ENCODE measurements around the gene FGF8. TPM values are rescaled to one million over a fixed set of nuclear protein-coding genes. Genes with fewer than 3 reads are reported as not detected.
"Not testable (repeated sequence)": the region's sequence is repeated elsewhere in the genome, so short reads cannot be mapped to it uniquely, and the experiment has no call there.

Gene FGF8
- total RNA-seq, 2 donors from 2014 or later: 0.43 to 0.49 TPM

GRCh38 chr10:101797403-101798059, 21.6 kb upstream of the FGF8 start:
- ATAC-seq (replicated peaks in 1 of 2) (no peak), DNase-seq (no peak)
- H3K27me3 Mint-ChIP-seq (ENCODE audit: low read depth): no peaks in the 10 kb centered on the region
- peaks cover 23% of the 10 kb centered on the region for H3K4me1 Mint-ChIP-seq (ENCODE audit: low read depth)
- H3K9me3 Mint-ChIP-seq: no peaks in the 10 kb centered on the region
- no peak overlapping the region for H3K4me3 Mint-ChIP-seq
- H3K27ac Mint-ChIP-seq: peak overlapping the region; percentile 50
- H3K36me3 Mint-ChIP-seq (ENCODE audit: insufficient read depth in 2 of 2): peaks cover 22 to 60% of the 10 kb centered on the region in 2 donors

DNA sequence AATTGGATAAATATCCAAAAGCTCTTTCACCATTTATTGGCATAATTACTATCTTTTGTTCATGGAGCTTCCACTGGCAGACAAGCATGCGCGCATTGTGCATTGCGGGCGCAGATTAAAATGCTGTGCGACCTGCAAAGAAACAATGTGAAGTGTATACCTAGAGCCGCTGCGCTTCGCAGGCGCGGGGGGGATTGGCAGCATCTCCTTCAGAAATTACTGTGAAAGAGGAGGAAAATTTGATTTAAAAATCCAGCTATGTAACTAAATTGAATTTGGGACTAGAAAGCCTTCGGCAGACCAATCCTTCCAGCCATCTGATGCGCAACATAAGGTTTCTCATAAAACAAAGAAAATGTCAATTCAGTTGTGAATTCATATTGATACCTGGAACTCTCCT, 17.6 kb upstream of the FGF8 start:
- peaks cover 9 to 35% of the 10 kb centered on the region in 2 donors for H3K36me3 Mint-ChIP-seq (ENCODE audit: insufficient read depth in 2 of 2)
- H3K4me3 Mint-ChIP-seq: no peak overlapping the region
- no peak overlapping the region for H3K27ac Mint-ChIP-seq
- peaks cover 7% of the 10 kb centered on the region for H3K4me1 Mint-ChIP-seq (ENCODE audit: low read depth)
- no peaks in the 10 kb centered on the region for H3K27me3 Mint-ChIP-seq (ENCODE audit: low read depth)
- ATAC-seq (replicated peaks in 1 of 2) (no peak), DNase-seq (no peak)
- no peaks in the 10 kb centered on the region for H3K9me3 Mint-ChIP-seq

DNA sequence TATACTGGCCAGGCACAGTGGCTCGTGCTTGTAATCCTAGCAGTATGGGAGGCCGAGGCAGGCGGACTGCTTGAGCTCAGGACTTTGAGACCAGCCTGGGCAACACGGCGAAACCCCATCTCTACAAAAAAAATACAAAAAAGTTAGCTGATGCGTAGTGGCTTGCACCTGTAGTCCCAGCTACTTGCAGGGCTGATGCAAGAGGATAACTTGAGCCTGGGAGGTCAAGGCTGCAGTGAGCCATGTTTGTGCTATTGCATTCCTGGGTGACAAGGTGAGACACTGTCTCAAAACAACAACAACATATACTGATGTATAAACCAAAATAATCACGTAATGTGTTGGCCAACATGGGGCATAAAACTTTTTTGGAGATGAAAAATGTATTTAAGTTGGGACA, 13.8 kb upstream of the FGF8 start:
- H3K36me3 Mint-ChIP-seq (ENCODE audit: insufficient read depth in 2 of 2): peaks cover 5 to 26% of the 10 kb centered on the region in 2 donors

GRCh38 chr10:101789231-101789630, 13.3 kb upstream of the FGF8 start:
- not testable (repeated sequence) for DNase-seq; H3K27ac Mint-ChIP-seq; ATAC-seq (replicated peaks in 1 of 2); H3K9me3 Mint-ChIP-seq; H3K4me3 Mint-ChIP-seq; H3K27me3 Mint-ChIP-seq (ENCODE audit: low read depth); H3K4me1 Mint-ChIP-seq (ENCODE audit: low read depth)
- H3K36me3 Mint-ChIP-seq (ENCODE audit: insufficient read depth in 2 of 2): peaks cover 5 to 22% of the 10 kb centered on the region in 2 donors

More for the DNA sequence above, 13.8 kb upstream of the FGF8 start:
- Mint-ChIP-seq H3K4me3 (no peak overlapping the region), H3K27ac (no peak overlapping the region), H3K27me3 (ENCODE audit: low read depth) (no peaks in the 10 kb centered on the region), H3K4me1 (ENCODE audit: low read depth) (peaks cover 5% of the 10 kb centered on the region), H3K9me3 (no peaks in the 10 kb centered on the region)
- ATAC-seq (replicated peaks in 1 of 2): no peak
- DNase-seq: no peak

GRCh38 chr10:101785801-101786200, 9.9 kb upstream of the FGF8 start:
- H3K4me3 Mint-ChIP-seq: no peak overlapping the region
- no peak for DNase-seq
- peak overlapping the region; percentile 14 for H3K27ac Mint-ChIP-seq
- peaks cover 0 to 12% of the 10 kb centered on the region in 2 donors for H3K36me3 Mint-ChIP-seq (ENCODE audit: insufficient read depth in 2 of 2)
- H3K9me3 Mint-ChIP-seq: no peaks in the 10 kb centered on the region
- no peak for ATAC-seq (replicated peaks in 1 of 2)
- no peaks in the 10 kb centered on the region for H3K27me3 Mint-ChIP-seq (ENCODE audit: low read depth)
- H3K4me1 Mint-ChIP-seq (ENCODE audit: low read depth): peaks cover 43% of the 10 kb centered on the region

DNA sequence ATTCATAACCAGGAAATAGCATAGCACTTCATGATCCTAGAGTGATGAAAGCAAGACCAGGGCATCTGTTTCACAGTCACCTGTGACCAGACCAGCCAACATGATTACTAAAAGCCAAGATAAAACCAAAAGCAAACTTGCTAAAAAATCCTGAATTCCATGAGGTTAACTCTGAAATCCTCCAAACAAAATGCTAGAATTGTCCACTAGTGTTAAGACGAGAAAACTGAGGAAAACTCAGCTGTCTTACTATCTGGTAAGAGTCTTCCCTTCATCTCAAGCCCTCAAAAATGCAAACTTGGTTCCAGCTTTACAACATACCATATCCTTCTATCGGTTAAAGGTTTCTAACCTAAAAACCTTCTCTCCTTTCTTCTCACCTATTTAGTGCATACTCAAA, 8.6 kb upstream of the FGF8 start:
- peaks cover 0 to 12% of the 10 kb centered on the region in 2 donors for H3K36me3 Mint-ChIP-seq (ENCODE audit: insufficient read depth in 2 of 2)

DNA sequence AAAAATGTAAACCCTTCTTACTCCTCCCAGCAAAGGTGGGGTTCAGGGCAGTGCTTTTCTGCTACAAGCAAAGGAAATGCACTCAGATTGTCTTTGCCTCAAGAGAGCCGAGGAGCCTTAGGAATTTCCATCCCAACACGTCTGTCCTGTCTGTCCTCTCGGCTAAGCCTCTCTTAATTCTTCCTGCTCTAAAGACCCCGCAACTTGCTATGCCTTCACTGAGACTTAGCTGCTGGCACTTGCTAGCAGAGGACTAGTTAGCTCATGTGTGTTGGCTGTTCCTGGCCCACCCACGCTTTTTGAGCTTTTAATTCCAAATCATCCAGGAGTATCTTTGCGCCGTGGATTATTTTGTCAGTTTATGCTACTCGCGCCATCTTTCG, 7.8 kb upstream of the FGF8 start:
- DNase-seq (no peak), ATAC-seq (replicated peaks in 1 of 2) (no peak)
- Mint-ChIP-seq H3K36me3 (ENCODE audit: insufficient read depth in 2 of 2) (peaks cover 4 to 12% of the 10 kb centered on the region in 2 donors), H3K4me3 (peak overlapping the region; percentile 99 to 100), H3K4me1 (ENCODE audit: low read depth) (peaks cover 61% of the 10 kb centered on the region), H3K9me3 (no peaks in the 10 kb centered on the region), H3K27ac (peak overlapping the region; percentile 99), H3K27me3 (ENCODE audit: low read depth) (peaks cover 6% of the 10 kb centered on the region)

More for the DNA sequence above, 8.6 kb upstream of the FGF8 start:
- no peak for ATAC-seq (replicated peaks in 1 of 2)
- no peaks in the 10 kb centered on the region for H3K27me3 Mint-ChIP-seq (ENCODE audit: low read depth)
- peaks cover 54% of the 10 kb centered on the region for H3K4me1 Mint-ChIP-seq (ENCODE audit: low read depth)
- peak overlapping the region; percentile 99 to 100 for H3K4me3 Mint-ChIP-seq
- peak overlapping the region; percentile 99 for H3K27ac Mint-ChIP-seq
- no peak for DNase-seq
- no peaks in the 10 kb centered on the region for H3K9me3 Mint-ChIP-seq

GRCh38 chr10:101782811-101783735, 7.2 kb upstream of the FGF8 start, which contains the start of gene NPM3:
TSS of gene NPM3 (minus strand) at chr10:101783446. CDS start at chr10:101783390, 56 bp downstream.
- Mint-ChIP-seq H3K27me3 (ENCODE audit: low read depth) (peaks cover 12% of the 10 kb centered on the region), H3K36me3 (ENCODE audit: insufficient read depth in 2 of 2) (peaks cover 4 to 12% of the 10 kb centered on the region in 2 donors), H3K27ac (peak within 1 kb of the TSS; percentile 99), H3K4me3 (peak within 1 kb of the TSS; percentile 99 to 100), H3K4me1 (ENCODE audit: low read depth) (peaks cover 63% of the 10 kb centered on the region), H3K9me3 (no peaks in the 10 kb centered on the region)
- ATAC-seq (replicated peaks in 1 of 2) (peak; percentile 82 to 83), DNase-seq (peak; percentile 91 to 93)

DNA sequence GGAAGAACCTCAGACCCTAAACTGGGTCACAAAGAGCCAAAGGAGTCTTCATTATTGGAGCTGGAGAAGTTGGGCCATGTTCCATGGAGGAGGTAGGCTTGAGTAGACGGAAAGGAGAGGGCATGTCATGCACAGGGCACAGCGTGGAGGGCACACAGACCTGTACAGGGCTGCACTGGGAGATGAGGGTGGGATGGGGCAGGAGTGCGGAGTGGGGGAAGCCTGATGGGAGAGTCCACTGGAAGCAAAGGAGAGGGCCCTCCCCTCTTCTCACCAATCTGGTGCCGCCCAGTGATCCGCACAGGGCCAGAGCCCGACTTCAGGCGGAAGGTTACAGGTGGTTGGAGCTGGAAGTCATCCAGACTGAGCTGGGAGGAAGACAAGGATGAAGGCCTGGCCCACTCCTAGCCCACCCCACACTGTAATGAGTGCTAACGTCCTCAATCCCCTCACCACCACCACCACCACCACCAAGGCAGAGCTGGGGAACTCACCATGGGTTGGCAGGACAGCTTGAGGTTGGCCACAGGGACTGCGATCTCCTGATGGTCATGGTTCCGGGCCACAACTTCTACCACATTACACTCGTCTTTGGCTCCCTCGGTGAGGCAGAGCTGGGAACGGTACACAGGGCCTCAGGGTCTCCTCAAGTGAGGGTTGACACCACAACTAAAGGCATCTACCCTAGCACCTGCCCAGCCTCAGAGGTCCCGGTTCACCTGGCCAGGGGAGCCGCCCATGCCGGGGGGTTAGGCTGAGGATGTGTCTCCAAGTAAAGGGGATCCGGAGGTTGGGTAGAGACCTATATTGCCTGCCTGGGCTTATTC, 6.3 kb upstream of the FGF8 start:
- H3K9me3 Mint-ChIP-seq: no peaks in the 10 kb centered on the region
- ATAC-seq (replicated peaks in 1 of 2) (no peak), DNase-seq (no peak)
- peaks cover 6 to 11% of the 10 kb centered on the region in 2 donors for H3K36me3 Mint-ChIP-seq (ENCODE audit: insufficient read depth in 2 of 2)
- peaks cover 21% of the 10 kb centered on the region for H3K27me3 Mint-ChIP-seq (ENCODE audit: low read depth)
- H3K4me3 Mint-ChIP-seq: peak overlapping the region; percentile 99 to 100
- H3K27ac Mint-ChIP-seq: peak overlapping the region; percentile 99
- peaks cover 63% of the 10 kb centered on the region for H3K4me1 Mint-ChIP-seq (ENCODE audit: low read depth)

DNA sequence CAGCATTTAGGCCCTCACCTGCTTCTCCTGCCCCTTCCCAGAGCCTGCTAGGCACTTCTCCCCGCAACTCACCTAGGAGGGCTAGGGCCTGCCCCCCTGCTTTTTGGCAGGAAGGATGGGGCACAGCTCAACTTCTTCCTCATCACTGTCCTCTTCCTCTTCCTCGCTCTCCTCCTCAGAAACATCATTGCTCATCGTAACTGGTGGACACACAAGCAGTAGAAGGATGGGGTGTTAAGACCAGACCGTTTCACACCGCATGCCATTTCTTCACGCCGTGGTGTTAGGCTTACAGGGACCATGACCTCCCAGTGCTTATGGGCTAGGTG, 5.7 kb upstream of the FGF8 start:
- Mint-ChIP-seq H3K27me3 (ENCODE audit: low read depth) (peaks cover 27% of the 10 kb centered on the region), H3K4me1 (ENCODE audit: low read depth) (peaks cover 63% of the 10 kb centered on the region), H3K4me3 (peak overlapping the region; percentile 99 to 100), H3K9me3 (no peaks in the 10 kb centered on the region), H3K27ac (no peak overlapping the region), H3K36me3 (ENCODE audit: insufficient read depth in 2 of 2) (peaks cover 6 to 9% of the 10 kb centered on the region in 2 donors)
- DNase-seq (no peak), ATAC-seq (replicated peaks in 1 of 2) (no peak)

DNA sequence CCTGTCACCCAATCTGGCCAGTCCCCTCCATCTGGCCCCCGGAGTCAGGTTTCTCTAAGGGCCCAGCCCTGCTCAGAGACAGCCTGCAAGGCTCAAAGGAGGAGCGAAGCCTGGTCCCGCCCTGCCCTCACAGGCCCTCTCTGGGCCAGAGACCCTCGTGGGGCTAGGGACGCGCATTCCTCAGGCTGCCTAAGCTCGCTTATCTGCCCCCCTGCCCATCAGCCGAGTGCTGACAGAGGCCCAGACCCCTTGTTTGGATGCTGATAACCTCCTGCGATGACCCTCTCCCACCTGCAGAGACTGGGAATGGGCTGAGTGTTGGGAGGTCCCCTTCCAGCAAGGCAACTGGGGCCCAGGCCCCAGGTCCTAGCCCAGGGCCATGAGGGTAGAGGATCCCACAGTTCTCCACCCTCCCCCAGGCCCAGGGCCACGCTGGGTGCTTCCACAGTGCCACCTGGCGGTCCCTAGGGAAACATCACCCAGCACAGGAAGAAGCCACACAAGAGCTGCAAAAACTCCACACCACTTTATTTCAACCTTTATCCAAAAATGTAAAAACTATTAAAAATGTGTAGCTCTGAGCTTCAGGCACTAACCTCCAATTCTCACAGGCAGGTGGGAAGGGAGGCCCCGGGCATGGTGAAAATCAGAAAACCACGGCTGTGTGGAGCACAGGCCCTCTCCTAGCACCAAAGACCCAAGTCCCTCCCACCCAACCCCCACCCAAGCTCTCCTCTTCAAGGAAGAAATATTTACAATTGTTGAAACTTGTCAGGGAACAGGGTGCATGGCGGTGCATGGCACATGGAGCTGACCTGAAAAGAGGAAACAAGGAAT, 5.1 kb upstream of the FGF8 start:
- Mint-ChIP-seq H3K27ac (no peak overlapping the region), H3K9me3 (no peaks in the 10 kb centered on the region), H3K36me3 (ENCODE audit: insufficient read depth in 2 of 2) (peaks cover 6 to 9% of the 10 kb centered on the region in 2 donors), H3K4me3 (peak overlapping the region; percentile 99 to 100), H3K4me1 (ENCODE audit: low read depth) (peaks cover 63% of the 10 kb centered on the region), H3K27me3 (ENCODE audit: low read depth) (peaks cover 30% of the 10 kb centered on the region)
- ATAC-seq (replicated peaks in 1 of 2) (peak; percentile 53 to 60), DNase-seq (peak; percentile 77 to 81)

GRCh38 chr10:101780187-101780817, 4.4 kb upstream of the FGF8 start:
- Mint-ChIP-seq H3K27me3 (ENCODE audit: low read depth) (peaks cover 30% of the 10 kb centered on the region), H3K36me3 (ENCODE audit: insufficient read depth in 2 of 2) (peaks cover 6 to 7% of the 10 kb centered on the region in 2 donors), H3K4me3 (peak overlapping the region; percentile 71 to 88), H3K27ac (no peak overlapping the region), H3K9me3 (no peaks in the 10 kb centered on the region), H3K4me1 (ENCODE audit: low read depth) (peaks cover 59% of the 10 kb centered on the region)
- DNase-seq: no peak
- ATAC-seq (replicated peaks in 1 of 2): peak in 1 of 2 donors; percentile 0

All from activated T-cell treated with anti-CD3 and anti-CD28 coated beads, Interleukin-2, amount 50 U/mL, for 72 hours (primary cell).